C4-2B (cell line): ENCODE measurements around the gene UNC5C.

ENCODE experiments used
- CTCF ChIP-seq: fragments of 450-650 bp; conservative IDR thresholded peaks from 2 replicates; pipeline ENCODE4 v1.5.1; 2017; ENCODE audit warnings: mild to moderate bottlenecking
- ZFX ChIP-seq: fragments of 450-650 bp; IDR thresholded peaks from 2 replicates; pipeline ENCODE4 v1.6.1; 2017

GRCh38 chr4:95426455-95426854 lies 122.3 kb downstream of the UNC5C start:
- no peak for TF ChIP-seq CTCF
- no peak for TF ChIP-seq ZFX
